C4-2B (cell line): ENCODE results near the gene SHD.

Experiments
- ZFX ChIP-seq: fragments of 450-650 bp; IDR thresholded peaks from 2 replicates; pipeline ENCODE4 v1.6.1; 2017
- TF ChIP-seq, protein P1 (sequence below): fragments of 450-650 bp; conservative IDR thresholded peaks from 2 replicates; pipeline ENCODE4 v1.5.1; 2017; ENCODE audit warnings: mild to moderate bottlenecking

DNA sequence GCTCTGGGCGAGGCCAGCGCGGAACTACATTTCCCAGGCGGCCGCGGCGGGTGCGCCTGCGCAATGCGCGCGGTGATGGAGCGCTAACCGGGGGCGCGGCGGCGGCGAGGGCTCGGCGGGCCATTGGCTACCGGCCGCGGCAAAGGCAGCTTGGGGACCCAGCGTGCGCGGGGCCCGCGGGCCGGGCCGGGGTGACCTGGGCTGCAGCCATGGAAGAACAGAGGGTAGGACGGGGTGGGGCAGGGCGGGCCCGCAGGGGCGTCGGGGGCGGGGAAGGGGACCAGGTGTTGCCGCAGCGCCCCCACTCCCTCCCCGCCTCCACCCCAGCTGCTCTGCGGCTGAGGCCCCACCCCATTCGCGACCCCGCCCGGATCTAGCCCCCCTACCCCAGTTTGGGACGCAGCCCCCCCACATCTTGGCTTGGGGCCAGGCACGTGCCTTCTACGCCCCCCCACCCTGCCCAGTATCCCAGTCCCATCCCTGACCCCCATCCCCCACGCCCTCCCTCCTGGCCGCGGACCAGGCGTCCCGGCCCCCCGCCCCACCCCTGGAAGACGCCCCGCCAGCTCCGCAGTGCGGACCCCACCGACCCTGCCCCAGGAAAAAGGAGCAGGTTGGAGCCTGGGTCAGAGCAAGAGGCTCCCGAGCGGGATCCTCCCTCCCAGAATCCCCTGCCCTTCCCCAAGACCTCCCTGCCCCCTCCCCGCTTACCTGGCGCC is 25.6 kb downstream of the SHD start, which contains the start of gene FSD1:
- TF ChIP-seq, protein P1, sequence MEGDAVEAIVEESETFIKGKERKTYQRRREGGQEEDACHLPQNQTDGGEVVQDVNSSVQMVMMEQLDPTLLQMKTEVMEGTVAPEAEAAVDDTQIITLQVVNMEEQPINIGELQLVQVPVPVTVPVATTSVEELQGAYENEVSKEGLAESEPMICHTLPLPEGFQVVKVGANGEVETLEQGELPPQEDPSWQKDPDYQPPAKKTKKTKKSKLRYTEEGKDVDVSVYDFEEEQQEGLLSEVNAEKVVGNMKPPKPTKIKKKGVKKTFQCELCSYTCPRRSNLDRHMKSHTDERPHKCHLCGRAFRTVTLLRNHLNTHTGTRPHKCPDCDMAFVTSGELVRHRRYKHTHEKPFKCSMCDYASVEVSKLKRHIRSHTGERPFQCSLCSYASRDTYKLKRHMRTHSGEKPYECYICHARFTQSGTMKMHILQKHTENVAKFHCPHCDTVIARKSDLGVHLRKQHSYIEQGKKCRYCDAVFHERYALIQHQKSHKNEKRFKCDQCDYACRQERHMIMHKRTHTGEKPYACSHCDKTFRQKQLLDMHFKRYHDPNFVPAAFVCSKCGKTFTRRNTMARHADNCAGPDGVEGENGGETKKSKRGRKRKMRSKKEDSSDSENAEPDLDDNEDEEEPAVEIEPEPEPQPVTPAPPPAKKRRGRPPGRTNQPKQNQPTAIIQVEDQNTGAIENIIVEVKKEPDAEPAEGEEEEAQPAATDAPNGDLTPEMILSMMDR = no peak
- TF ChIP-seq ZFX = no peak
